Neural crest cell (in vitro differentiated cells): ENCODE results near the gene SCN3B. TPM values are rescaled to one million over a fixed set of nuclear protein-coding genes. Genes with fewer than 3 reads are reported as not detected.

Experiments
- DNase-seq: peaks from one replicate; pipeline ENCODE4 v3.0.0; 2021; ENCODE audit warnings: low read depth, mixed read lengths, low spot score
- H3K27ac Mint-ChIP-seq: one replicate; pipeline ENCODE4 v1.8.0; 2021; ENCODE audit warnings: mild to moderate bottlenecking, mixed read lengths; ENCODE audit not compliant: unreplicated experiment
- H3K27me3 Mint-ChIP-seq: 2 replicates; pipeline ENCODE4 v1.8.0; 2021; ENCODE audit warnings: low read depth, mild to moderate bottlenecking, mixed read lengths
- H3K36me3 Mint-ChIP-seq: 2 replicates; pipeline ENCODE4 v1.8.0; 2021; ENCODE audit warnings: low read depth, mild to moderate bottlenecking, mixed read lengths
- H3K4me1 Mint-ChIP-seq: 2 replicates; pipeline ENCODE4 v1.8.0; 2021; ENCODE audit warnings: mixed read lengths
- H3K4me3 Mint-ChIP-seq: one replicate; pipeline ENCODE4 v1.8.0; 2021; ENCODE audit warnings: mild to moderate bottlenecking, mixed read lengths
- H3K9me3 Mint-ChIP-seq: 2 replicates; pipeline ENCODE4 v1.8.0; 2021; ENCODE audit warnings: mixed read lengths
- total RNA-seq: library from RNA; stranded (reverse); gene quantifications from 2 replicates; pipeline ENCODE4 v1.2.1, GENCODE V29; 2021
- TF ChIP-seq, protein P1 (sequence below): fragments of 200-600 bp; sonication (generic); conservative IDR thresholded peaks from 2 replicates; pipeline ENCODE4 v1.5.0; 2021; ENCODE audit warnings: antibody characterized with exemption, mild to moderate bottlenecking

The SCN3B gene
- total RNA-seq, 1 donor from 2014 or later: 3.6 TPM

DNA sequence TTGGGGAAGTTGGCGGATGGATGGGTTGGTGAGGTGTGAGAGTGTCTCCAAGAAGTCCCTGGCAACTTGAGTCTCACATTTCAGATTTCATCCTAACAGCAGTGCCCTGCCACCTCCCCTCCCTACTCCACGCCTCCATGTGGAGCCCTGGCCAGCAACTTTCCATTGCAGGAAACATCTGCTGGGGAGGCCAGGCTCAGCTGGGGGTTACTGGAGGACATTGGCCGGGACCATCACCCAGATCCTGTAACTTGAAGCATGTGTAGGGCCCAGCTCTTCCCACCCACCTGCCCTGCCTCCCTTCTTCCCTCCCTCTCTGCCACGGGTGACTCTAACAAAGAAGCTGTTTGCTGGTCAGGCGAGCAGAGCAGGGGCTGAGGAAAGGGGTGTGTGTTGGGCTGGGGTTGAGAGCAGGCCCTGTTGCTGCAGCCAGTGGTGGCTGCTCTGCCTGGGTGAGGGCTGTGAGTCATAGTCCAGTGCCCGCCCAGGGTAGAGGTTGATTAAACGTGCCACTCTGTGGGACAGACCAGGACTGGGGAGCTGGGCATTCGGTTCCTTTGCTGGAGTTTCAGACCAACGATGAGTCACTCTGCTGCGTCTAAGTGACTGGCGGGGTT, 64.0 kb downstream of the SCN3B start:
- peaks cover 14% of the 10 kb centered on the region for H3K4me1 Mint-ChIP-seq
- H3K9me3 Mint-ChIP-seq: no peaks in the 10 kb centered on the region
- no peak overlapping the region for H3K4me3 Mint-ChIP-seq
- no peaks in the 10 kb centered on the region for H3K36me3 Mint-ChIP-seq
- no peaks in the 10 kb centered on the region for H3K27me3 Mint-ChIP-seq
- no peak for DNase-seq
- TF ChIP-seq, protein P1, sequence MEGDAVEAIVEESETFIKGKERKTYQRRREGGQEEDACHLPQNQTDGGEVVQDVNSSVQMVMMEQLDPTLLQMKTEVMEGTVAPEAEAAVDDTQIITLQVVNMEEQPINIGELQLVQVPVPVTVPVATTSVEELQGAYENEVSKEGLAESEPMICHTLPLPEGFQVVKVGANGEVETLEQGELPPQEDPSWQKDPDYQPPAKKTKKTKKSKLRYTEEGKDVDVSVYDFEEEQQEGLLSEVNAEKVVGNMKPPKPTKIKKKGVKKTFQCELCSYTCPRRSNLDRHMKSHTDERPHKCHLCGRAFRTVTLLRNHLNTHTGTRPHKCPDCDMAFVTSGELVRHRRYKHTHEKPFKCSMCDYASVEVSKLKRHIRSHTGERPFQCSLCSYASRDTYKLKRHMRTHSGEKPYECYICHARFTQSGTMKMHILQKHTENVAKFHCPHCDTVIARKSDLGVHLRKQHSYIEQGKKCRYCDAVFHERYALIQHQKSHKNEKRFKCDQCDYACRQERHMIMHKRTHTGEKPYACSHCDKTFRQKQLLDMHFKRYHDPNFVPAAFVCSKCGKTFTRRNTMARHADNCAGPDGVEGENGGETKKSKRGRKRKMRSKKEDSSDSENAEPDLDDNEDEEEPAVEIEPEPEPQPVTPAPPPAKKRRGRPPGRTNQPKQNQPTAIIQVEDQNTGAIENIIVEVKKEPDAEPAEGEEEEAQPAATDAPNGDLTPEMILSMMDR: no peak
- no peak overlapping the region for H3K27ac Mint-ChIP-seq

DNA sequence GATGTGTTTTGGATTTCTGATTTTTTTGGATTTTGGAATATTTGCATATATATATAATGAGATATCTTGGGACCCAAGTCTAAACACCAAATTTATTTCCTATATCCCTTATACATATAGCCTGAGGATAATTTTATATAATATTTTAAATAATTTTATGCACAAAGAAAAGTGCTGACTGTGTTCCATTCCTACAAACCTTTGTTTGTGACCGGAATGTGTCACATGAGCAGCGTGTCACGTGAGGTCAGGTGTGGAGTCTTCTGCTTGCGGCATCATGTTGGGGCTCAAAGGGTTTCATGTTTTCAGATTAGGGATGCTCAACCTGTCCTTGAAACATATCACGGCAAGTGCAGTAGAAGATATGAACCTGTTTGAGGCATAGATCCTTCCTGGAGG, 65.6 kb downstream of the SCN3B start:
- Mint-ChIP-seq H3K27ac (no peak overlapping the region), H3K36me3 (no peaks in the 10 kb centered on the region), H3K4me1 (peaks cover 14% of the 10 kb centered on the region), H3K9me3 (no peaks in the 10 kb centered on the region), H3K4me3 (no peak overlapping the region), H3K27me3 (no peaks in the 10 kb centered on the region)
- no peak for DNase-seq
- TF ChIP-seq, protein P1: no peak

DNA sequence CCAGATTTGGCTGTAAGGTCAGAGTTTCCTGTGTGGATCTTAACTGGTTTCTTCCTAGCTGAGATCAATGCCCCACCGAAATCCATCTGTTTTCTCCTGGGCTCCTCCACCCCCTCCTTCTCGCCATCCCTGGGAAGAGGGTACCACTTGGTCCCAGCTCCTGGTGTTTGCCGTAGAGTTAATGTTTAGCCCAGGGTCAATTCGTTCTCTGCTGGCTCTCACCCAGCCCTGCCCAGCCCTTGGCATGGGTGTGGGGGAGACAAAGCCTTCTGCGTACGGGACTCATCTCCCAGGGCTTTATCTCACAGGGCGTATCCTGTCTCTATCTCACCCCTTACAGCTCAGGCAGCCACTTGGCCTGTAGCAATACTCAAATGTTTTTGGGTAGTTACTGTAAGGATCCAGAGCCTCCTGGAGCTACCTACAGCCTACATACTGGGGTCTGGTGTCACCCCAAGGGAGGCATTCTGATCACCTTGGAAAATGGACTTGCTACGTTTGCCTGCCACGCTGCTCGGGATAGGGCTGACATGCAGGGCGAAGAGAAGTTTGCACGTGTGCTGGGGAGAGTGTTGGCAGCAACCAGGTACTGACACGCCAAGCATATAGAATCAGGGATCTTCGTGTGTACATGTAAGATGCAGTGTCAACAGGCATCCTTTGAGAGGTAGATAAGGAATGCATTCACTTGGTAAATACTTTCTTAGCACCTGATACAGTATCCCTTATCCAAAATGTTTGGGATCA, 66.1 kb downstream of the SCN3B start:
- peaks cover 14% of the 10 kb centered on the region for H3K4me1 Mint-ChIP-seq
- DNase-seq: no peak
- no peaks in the 10 kb centered on the region for H3K9me3 Mint-ChIP-seq
- peak overlapping the region; percentile 57 for H3K27ac Mint-ChIP-seq
- H3K4me3 Mint-ChIP-seq: no peak overlapping the region
- no peaks in the 10 kb centered on the region for H3K27me3 Mint-ChIP-seq
- TF ChIP-seq, protein P1: no peak
- H3K36me3 Mint-ChIP-seq: no peaks in the 10 kb centered on the region

DNA sequence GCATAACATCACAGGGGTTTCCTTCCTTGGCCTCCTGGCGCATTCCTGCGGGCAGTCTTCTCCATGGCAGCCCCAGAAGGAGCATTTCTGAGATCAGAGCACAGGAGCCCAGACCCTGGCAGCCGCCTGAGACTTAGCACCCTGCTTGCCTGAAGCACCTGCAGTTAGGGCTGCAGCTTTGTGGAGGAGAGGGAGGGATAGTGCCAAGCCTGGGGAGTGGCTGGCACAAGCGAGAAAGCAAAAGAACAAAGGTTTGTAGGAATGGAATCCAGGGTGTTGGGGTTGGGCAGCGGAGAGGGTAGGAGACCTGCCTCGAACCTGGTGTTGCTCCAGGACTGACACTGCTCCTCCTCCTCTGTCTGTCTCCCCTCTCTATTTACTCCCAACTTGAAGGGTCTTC, 66.9 kb downstream of the SCN3B start:
- no peak for DNase-seq
- H3K27ac Mint-ChIP-seq: no peak overlapping the region
- H3K4me3 Mint-ChIP-seq: no peak overlapping the region
- peaks cover 18% of the 10 kb centered on the region for H3K4me1 Mint-ChIP-seq
- TF ChIP-seq, protein P1: no peak
- no peaks in the 10 kb centered on the region for H3K9me3 Mint-ChIP-seq
- no peaks in the 10 kb centered on the region for H3K36me3 Mint-ChIP-seq
- no peaks in the 10 kb centered on the region for H3K27me3 Mint-ChIP-seq

DNA sequence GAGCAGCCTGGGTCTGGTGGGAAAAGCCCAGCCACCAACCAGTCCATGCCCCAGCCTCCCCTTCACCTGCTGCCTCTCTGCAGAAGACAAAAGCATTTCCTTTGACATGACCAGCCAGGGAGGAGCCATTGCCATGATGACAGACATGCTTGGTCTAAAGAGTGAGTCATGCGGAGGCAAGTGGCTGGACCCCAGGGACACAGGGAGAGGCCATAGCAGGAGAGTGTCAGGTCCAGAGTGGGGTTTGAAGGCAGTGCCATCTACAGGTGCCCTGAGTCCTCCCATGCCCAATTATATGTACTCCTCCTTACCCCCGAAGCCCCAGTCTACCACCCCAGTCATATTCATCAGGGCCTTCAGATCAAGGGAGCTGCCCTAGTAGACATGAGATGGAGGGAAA, 67.4 kb downstream of the SCN3B start:
- H3K4me1 Mint-ChIP-seq: peaks cover 18% of the 10 kb centered on the region
- TF ChIP-seq, protein P1: no peak
- H3K36me3 Mint-ChIP-seq: no peaks in the 10 kb centered on the region
- no peak for DNase-seq
- no peaks in the 10 kb centered on the region for H3K27me3 Mint-ChIP-seq
- H3K9me3 Mint-ChIP-seq: no peaks in the 10 kb centered on the region
- no peak overlapping the region for H3K27ac Mint-ChIP-seq
- H3K4me3 Mint-ChIP-seq: no peak overlapping the region
